COLO829 (cell line): Measurements from ENCODE around the gene PEX5L.
A peak's percentile ranks its signal among the peaks of the same experiment; 100 is the strongest.
"Not testable (repeated sequence)": the region's sequence is repeated elsewhere in the genome, so short reads cannot be mapped to it uniquely, and the experiment has no call there.

Experiments
- DNase-seq: peaks from one replicate; pipeline ENCODE4 v3.0.0; 2012; ENCODE audit warnings: low spot score

PEX5L gene, protein sequence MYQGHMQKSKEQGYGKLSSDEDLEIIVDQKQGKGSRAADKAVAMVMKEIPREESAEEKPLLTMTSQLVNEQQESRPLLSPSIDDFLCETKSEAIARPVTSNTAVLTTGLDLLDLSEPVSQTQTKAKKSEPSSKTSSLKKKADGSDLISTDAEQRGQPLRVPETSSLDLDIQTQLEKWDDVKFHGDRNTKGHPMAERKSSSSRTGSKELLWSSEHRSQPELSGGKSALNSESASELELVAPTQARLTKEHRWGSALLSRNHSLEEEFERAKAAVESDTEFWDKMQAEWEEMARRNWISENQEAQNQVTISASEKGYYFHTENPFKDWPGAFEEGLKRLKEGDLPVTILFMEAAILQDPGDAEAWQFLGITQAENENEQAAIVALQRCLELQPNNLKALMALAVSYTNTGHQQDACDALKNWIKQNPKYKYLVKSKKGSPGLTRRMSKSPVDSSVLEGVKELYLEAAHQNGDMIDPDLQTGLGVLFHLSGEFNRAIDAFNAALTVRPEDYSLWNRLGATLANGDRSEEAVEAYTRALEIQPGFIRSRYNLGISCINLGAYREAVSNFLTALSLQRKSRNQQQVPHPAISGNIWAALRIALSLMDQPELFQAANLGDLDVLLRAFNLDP

DNA sequence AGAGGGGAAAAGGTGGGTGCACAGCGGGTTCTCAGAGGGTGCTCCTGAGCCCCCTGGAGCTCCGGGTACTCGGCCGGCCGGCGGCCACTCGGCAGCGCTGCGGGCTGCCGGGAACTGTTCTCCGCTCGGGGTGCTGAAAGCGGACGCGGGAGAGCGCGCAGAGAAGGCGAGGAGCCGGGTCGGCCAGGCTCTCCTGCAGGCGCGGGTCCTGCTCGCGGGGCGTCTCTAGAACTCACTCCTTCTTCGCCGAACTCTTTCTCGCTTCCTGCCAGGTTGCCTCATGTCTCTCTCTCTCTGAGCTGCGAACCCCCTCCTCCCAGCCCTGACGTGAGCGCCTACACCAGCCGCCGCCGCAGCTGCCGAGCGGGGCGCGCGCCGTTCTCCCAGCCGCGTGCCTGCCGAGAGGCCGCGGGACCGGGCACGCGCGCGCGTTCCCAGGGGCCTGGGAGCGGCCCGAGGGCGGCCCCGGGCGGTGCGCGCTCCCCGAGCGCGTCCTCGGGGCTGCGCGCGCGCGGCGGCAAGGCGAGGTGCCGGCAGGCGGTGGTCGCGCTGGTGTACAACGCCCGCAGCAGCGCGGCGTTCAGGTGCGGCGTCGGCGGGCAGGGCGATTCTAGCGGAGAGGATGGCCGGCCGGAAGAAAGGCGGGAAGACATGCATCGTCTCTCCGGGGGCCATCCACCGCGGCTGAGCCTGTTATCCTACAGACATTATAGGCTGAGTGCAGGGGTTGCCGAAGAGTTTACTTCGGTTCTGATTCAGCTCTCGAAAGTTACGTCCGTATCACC, at the start of gene PEX5L:
Gene PEX5L, minus strand, starts transcription at position 267 of the 785 bp plus-strand sequence. CDS start 338 bp downstream, outside the sequence.
- DNase-seq: peak; percentile 22

- no peak for DNase-seq
Observed at GRCh38 chr3:180085122-180085710, 48.5 kb upstream of the PEX5L start.

DNA sequence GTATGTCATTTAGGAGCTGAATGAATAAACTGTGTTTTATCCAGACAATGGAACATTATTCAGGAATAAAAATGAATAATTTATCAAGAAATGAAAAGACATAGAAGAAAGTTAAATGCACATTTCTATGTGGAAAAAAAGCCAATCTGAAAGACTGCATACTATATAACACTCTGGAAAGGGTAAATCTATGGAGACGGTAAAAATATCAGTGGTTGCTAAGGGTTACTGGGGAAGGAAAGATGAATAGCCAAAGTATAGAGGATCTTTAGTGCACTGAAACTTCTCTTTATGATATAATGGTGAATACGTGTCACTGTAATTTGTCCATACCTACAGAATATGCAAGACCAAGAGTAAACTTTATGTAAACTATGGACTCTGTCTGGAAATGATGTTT, 46.0 kb upstream of the PEX5L start:
- no peak for DNase-seq

DNA sequence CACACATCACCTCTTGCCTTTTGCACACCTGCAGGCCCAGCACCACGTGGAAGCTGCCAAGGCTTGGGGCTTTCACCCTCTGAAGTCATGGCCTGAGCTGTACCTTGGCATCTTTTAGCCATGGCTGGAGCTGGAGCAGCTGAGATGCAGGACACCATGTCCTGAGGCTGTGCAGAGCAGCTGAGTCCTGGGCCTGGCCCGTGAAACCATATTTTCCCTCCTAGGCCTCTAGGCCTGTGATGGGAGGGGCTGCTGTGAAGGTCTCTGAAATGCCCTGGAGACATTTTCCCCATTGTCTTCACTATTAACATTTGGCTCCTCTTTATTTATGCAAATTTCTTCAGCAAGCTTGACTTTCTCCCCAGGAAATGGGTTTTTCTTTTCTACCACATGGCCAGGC, 41.9 kb upstream of the PEX5L start:
- no peak for DNase-seq

GRCh38 chr3:180073561-180073960, 36.8 kb upstream of the PEX5L start:
- no peak for DNase-seq

GRCh38 chr3:180072786-180073185, 36.0 kb upstream of the PEX5L start:
- DNase-seq: no peak

DNA sequence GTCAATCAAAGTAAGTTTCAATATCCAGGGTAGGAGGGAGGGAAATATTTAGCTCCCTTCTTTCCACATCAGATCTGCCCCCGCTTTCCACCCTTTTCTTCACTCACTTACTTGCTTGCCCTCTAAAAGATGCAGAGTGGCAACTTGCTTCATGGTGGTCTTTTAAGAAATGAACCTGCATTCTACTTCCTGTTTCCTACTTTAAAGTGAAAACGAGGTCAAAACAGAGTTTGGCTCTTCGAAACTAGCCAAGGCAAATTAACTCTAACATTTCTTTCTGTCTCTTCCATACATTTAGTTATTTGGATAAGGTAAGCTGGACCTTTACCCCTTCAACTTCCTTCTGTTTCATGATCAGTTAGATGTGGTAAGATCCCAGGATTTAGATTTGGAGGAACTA, 34.2 kb upstream of the PEX5L start:
- no peak for DNase-seq

DNA sequence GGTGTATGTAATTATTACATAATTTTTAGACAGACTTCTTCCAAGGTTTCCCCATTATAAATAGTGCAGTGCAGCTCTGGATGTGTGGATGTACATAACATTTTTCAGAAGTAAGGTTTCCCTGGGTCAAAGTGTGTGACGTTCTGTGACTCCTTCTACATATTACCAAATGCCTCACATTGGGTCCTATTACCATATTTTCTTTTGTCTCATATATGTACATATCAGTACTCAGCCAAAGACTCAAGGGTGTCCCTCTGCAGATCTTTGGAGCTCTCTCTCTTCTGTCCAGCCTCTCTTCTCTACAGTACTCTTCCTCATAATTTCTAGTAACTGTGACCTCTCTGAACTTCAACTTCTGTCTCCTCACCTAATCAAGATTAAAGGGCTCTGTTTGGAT, 31.3 kb upstream of the PEX5L start:
- no peak for DNase-seq

DNA sequence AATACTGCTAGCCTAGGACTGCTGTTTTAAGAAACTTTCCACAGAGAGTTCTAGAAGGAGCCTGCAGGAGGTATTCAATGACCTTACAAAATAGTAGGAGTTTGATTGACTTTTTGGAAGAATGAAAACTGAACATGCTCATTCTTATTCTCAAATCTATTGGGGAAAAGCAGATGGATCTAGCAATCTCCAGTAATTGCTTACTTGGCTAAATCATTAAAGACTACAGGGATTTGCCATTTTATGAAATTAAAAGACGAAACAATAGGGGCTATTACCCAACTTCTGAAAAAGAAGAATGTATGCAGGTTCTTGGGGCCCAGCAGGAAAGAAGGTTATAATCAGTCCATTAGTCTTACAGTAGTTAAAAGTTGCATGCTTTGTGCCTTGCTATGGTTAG, 29.9 kb upstream of the PEX5L start:
- no peak for DNase-seq

DNA sequence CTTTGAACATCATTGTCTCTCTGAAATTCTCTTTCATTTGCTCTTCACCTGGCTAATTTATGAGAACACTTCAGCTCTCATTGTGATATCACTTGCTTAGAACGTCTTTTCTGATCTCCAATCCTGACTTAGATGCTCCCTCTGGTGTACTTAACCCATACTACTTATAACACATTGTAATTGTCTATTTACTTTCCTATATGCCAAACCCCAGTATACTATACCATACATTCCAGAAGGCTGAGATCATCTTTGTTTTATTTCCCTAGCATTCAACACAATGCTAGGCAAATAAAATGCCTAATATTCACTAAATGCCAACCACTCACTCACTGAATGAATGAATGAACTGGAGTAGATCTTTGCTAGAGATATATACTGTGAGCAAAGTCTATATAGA, 27.0 kb upstream of the PEX5L start:
- no peak for DNase-seq

DNA sequence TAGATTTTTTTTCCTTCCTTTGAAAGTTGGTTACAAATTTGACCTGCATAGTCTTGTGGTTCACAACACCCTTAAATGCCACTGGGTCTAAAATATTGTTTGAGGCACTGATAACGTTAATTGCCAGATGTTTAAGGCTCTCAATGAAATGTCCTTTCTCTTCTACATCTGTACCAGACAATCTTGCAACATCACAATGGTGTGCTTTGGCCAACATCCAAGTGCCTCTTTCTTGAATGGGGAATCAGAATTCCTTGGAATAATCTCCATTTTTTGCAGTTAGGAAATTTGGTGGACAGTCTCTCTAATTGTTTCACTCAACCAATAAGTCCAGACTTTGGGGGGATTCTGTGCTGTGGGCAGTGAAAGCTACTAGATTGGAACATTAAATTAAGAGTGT, 26.0 kb upstream of the PEX5L start:
- no peak for DNase-seq

- DNase-seq: no peak
Observed at GRCh38 chr3:180059356-180059755, 22.6 kb upstream of the PEX5L start.

- no peak for DNase-seq
Observed at GRCh38 chr3:180058238-180058637, 21.5 kb upstream of the PEX5L start.

DNA sequence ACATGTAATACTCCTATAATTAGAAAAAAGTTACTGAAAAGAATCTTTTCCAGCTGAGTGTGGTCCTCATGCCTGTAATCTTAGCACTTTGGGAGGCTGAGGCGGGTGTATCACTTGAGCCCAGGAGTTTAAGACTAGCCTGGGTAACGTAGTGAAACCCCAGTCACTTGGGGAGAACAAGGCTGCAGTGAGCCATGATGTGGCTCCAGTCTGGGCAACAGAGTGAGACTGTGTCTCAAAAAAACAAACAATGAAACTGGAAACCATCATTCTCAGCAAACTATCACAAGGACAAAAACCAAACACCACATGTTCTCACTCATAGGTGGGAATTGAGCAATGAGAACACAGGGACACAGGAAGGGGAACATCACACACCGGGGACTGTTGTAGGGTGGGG, 18.9 kb upstream of the PEX5L start:
- DNase-seq: not testable (repeated sequence)

DNA sequence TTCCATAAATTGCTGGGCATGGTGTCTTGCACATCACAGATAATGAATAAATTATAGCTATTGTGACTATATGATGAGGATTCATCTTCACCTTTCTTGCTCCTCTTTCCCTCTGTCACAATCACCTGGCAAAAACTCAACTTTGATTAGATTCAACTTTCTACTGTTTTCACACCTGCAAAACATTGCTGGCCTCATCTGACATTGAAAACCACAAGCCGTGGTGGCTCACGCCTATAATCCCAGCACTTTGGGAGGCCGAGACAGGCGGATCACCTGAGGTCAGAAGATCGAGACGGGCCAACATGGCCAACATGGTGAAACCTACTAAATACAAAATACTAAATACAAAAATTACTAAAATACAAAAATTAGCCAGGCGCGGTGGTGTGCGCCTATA, 12.7 kb upstream of the PEX5L start:
- DNase-seq: no peak

DNA sequence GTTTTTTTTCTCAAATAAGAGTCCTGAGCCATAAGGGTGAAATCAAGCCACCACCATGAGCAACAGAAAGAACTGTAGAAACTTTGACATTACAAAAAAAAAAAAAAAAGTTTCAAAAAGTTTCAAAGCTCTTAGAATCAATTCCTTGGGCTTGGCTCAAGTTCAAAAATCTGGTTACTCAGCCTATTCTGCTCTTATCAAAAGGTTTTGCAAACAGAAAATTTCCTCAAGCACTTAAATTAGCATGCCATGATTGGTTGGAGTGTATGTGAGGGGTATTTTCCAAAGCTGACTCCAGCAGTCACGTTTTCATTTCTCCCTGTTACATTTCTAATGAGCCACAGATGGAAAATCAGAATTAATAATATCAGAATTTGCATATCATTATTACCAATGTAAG, 12.1 kb upstream of the PEX5L start:
- DNase-seq: peak; percentile 46

- no peak for DNase-seq
Observed at GRCh38 chr3:180048103-180048502, 11.4 kb upstream of the PEX5L start.

DNA sequence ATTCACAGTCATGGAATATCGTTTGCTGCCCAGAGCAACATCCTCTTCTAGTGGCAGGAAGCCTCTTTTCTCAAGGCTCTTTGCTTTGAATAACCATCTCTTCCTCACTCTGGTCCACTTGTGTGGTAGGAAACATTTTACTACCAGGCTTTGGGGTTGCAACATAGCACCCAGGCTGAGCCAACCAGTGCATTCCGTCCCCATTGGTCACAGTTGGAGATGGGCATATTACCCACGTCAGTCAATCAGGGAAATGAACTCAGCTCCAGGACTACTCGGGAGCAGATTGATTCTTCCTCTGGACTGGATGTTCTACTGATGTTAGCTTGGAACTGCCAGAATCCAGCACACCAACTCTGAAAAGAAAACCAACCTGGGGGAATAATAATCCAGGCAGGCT, 4.2 kb upstream of the PEX5L start:
- no peak for DNase-seq

DNA sequence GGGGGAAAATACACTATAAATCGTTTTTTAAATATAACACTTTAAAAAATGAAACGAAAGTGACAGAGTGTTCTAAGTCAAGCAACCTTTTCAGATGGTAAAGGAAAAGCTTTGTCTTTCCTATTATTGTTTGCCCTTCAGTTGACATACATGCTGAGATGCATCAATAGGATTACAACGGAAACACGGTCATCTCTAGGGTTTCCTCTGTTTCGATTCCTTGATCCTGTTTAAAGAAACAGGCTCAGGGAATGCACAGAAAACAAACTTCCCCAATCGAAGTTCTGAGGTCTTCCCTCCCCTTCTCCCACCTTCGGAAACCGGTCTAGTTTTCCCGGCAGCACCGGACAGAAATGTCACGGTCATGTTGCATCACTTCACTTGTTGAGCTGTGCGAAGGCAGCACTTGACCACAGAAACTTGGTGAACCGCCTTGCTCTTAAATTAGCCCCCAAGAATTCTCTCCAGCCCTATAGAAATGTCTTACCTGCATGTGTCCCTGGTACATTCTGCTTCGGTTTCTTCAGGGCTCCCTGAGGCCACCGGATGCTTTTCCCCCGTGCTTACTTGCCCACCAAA, 556 bp downstream of the PEX5L start:
- no peak for DNase-seq

DNA sequence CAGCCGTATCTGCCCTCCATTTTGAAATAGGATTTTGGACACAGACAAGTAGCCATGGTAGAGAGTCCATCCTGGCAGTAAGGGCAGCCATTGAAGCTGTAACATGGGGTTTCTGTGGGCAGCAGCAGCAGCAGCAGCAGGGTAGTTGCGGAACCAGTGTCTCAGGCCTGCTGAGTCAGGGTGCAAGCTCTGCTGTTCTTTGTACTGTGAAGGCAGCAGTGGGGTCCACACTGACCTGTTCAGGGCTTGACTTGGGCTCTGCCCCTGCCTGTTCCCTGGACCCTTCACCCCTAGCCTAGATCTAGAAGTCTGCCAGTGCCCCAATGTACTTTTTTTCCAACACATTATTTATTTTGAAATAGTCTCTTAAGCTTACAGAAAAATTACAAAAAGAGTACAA, 9.7 kb downstream of the PEX5L start:
- no peak for DNase-seq

DNA sequence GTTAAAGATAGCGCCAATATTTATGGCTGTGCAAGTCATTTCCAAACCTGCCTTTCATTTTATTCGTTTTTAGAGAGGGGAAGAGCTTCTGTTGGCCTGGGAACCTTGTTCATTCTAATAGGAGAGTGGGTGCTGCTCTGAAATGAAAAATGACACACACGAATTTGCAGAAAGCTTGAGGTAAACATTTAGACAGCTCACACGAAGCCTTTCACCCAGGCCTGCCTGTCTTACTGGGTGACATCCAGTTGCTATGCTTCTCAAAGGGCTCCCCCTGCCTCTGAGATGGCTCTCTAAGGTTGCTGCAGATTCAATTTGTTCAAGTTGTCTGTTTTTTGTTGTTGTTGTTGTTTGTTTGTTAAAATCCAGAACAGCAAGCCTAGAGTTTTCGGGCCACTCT, 18.2 kb downstream of the PEX5L start:
- no peak for DNase-seq

GRCh38 chr3:180017846-180018245, 18.9 kb downstream of the PEX5L start:
- no peak for DNase-seq
